ENCODE results near the gene OR8B3.
A peak's percentile ranks its signal among the peaks of the same experiment; 100 is the strongest.
"Not testable (repeated sequence)": the region's sequence is repeated elsewhere in the genome, so short reads cannot be mapped to it uniquely, and the experiment has no call there.

OR8B3 gene, protein sequence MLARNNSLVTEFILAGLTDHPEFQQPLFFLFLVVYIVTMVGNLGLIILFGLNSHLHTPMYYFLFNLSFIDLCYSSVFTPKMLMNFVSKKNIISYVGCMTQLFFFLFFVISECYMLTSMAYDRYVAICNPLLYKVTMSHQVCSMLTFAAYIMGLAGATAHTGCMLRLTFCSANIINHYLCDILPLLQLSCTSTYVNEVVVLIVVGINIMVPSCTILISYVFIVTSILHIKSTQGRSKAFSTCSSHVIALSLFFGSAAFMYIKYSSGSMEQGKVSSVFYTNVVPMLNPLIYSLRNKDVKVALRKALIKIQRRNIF

DNA sequence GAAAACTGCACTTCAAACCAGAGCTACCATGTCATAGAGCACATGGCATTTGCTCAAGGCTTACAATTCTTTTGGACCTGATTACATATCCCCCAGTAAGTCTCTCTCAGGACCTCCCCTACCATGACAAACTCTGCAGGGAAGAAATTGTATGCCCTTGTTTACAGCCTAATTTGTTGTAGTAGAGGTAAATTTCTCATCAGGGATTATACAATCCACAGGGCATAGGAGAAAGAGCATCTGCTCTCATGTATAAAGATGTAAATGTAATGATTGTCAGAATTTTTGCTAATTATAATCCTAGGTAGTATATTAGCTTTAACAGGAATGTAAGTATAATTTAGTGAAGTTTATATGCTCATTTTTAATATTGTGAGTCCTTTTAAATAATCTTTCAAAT lies at the start of gene OR8B3:
Gene OR8B3 (minus strand): TSS at position 101 of the 400 bp plus-strand sequence. CDS start 1,673 bp downstream, outside the sequence.
- DNase-seq (ENCODE audit: low spot score), result no peak

DNA sequence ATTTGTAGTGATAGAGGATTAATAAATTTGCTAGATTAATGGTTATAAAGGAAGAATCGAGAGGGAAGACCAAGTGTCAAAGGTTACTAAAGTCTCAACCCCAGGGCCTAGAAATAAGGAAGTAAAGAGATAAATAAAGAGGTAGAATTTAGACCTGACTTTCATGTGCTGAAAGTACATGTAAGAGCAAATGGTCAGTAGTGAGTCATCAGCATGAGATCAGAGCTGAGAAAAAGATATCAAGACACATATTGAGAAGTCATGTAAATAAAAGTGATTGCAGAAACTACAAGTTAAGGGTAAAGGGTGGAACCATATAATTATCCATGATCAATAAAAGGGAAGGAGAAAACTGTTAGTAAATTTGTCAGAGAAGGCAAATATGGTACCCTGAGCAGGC lies 48.1 kb upstream of the OR8B3 start:
- DNase-seq (ENCODE audit: low spot score), result no peak

DNA sequence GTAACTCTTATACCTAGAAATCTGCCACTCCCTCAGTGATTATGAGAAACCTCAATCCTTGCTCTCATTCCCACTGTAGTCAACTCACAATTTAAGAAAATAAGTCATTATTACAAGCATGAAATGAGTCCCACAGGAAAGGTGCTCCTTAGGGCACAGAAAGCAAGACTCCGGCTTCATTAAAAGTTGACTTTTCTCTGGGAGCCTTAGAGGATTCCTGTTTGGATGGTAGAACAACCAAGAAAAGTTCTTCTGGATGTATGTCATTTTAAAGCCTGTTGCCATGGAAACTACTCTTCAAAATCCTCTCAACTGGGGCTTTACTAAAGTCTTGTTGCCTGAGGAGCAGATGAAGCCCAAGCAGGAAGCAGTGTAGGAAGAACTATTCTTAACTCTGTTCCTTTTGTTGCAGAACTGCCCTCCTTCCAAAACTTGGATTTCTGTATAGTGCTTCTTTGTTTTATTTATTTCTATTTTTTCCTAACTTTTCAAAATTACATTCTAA lies 46.9 kb upstream of the OR8B3 start, which contains the start of gene OR8B8:
Gene OR8B8 (minus strand): TSS at position 51 of the 505 bp plus-strand sequence. CDS start 4,611 bp downstream, outside the sequence.
- no peak for DNase-seq (ENCODE audit: low spot score)

DNA sequence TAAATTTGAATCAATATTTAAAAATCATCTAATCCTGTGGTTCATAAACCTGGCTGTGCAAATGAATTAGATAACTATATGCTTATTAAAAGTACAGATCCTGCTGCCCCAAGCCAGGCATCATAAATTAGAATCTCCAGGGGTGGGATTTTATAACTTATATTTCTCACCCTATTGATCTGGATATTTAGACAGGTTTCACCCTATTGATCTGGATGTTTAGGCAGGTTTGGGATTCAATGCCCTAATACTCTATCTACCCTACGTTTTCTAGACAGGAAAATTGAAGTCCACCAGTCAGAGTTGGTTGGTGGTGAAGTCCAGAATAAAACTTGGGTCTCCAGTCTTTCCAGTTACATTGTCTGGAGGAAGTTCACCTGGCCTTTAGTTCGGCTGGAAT lies 44.0 kb upstream of the OR8B3 start:
- no peak for DNase-seq (ENCODE audit: low spot score)

DNA sequence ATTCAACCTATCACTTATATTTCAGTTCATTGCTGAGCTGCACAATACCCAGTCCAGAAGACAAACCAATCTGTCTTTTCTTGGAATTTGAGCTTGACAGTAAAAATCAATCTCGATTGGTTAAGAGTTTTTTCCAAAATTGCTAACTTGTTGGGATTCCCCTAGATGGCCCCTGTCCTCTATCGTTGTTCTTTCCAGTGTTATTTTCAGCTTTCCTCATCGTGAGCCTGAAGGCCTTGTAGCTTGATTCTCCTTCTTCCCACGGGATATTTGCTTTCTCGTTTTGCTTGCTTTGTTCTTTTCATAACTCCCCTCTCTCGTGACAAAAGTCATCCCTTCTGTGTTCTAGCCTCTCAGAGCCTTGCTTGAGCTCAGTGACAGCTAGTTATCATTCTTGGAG lies 43.6 kb upstream of the OR8B3 start:
- DNase-seq (ENCODE audit: low spot score), result no peak

DNA sequence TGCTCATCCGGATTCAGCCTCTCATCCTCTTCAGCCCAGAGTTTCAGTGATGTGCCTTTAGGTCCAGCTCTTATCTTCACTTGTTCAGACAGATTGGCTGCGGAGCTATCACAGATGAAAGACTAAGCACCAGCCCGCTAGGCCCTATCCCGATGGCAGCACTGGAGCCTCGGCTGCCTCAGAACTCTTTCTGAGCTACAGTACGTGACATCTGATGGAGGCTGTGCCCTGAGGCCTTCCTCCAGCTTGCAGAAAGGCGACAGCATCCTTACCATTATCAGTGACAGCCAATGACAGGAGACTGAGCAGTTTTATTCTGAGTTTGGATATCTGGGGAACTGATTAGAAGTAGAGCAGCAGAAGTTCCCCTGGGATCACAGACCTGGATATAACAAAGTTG lies 42.7 kb upstream of the OR8B3 start:
- DNase-seq (ENCODE audit: low spot score), result no peak

DNA sequence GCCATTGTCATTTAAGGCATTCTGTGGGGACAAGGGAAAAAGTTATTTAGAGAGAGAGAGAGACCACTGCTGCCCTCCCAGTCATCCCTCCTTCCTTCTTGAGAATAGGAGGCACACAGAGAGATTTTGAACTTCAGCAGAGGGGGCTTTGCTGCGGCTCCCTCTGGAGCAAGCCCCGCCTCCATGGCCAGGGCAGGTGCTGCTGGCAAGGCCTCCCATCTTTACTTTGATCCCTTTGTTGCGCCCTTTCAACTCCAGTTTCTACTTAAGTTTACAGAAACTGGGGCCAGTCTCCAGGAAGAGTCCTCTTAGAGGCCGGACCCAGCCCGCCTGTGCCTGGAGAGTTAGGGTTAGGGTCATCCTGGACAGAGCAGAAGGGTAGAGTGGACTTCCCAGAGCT lies 42.3 kb upstream of the OR8B3 start:
- DNase-seq (ENCODE audit: low spot score), result no peak

DNA sequence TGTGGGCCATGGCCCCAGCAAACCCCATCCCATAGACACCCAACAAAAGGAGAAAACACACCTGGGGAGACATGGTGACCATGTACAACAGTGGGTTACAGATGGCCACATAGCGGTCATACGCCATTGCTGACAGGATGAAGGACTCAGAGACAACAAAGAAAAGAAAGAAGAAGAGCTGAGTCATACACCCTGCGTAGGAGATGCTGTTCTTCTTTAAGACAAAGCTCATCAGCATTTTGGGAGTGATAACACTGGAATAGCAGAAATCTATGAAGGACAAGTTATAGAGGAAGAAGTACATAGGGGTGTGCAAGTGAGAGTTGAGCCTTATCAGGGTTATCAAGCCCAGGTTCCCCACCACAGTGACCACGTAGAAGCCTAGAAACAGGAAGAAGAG lies 41.8 kb upstream of the OR8B3 start:
- DNase-seq (ENCODE audit: low spot score), result no peak

DNA sequence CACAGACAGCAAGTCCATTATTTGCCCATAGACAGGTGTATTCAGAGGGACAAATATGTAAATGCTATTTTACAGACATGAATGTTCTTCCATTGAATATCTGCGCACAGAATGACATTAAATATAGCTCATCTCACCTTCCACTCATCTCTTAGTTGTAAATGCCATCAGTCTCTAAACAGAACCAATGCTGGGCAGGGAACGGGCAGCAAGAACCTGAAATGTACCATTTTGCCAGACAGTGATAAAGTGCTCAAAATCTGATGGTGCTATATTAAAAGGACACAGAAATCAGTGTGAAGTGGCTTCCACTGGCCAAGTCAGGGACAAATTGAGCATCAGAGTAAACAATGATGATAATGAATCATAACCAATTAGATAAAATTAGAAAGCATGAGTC lies 35.9 kb upstream of the OR8B3 start:
- DNase-seq (ENCODE audit: low spot score), result no peak

DNA sequence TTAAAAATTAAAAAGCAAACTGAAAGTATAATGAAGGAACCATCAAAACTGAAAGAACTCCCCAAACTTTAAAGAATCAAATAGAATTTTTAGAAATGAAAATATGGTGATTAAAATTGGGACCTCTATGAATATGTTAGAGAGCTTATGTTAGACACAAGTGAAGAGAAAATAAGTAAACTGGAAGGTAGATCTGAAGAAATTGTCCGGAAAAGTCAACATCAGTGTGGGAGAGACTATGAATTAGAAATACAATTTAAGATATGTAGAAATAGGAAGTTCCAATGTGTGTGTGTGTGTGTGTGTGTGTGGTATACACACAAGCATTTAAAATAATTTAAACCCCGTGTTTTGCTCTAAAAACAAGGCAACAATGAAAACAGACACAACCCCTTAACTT lies 30.8 kb upstream of the OR8B3 start:
- no peak for DNase-seq (ENCODE audit: low spot score)

DNA sequence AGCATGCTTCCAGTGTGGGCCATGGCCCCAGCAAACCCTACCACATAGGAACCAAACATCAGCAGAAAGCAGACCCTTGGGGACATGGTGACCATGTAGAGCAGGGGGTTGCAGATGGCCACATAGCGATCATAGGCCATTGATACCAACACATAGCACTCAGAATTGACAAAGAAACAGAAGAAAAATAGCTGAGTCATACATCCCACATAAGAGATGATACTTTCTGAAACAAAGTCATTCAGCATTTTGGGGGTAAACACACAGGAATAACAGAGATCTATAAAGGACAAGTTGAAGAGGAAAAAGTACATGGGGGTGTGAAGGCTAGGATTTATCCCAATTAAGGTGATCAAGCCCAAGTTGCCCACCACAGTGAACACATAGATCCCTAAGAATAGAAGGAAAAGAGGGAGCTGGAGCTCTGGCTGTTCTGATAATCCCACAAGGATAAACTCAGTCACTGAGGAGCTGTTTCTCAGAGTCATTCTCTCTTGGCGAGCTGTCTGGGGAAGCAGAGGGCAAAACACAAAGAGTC lies 25.6 kb upstream of the OR8B3 start, which contains the start of gene OR8B4:
Gene OR8B4 (minus strand): TSS at position 488 of the 538 bp plus-strand sequence. CDS start 0 bp downstream, at position 488.
- DNase-seq (ENCODE audit: low spot score), result no peak

DNA sequence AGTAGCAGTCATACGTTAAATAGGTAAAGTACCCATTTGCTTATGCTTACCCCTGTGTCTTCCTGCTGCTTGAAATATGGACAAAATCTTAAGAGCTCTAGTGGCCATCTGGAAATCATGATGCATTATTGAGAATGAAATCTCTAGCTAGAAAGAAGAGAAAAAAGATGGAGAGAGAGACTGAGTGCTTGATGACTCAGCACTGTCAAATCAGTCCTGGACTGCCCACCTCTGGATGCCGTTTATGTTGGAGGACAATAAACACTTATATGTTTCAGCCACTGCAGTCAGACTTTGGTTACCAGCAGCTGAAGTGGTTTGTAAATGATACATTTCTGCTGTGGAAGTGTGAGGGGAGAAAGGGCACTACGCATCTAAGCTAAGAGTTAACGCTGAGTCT lies 22.2 kb upstream of the OR8B3 start:
- DNase-seq (ENCODE audit: low spot score), result no peak

DNA sequence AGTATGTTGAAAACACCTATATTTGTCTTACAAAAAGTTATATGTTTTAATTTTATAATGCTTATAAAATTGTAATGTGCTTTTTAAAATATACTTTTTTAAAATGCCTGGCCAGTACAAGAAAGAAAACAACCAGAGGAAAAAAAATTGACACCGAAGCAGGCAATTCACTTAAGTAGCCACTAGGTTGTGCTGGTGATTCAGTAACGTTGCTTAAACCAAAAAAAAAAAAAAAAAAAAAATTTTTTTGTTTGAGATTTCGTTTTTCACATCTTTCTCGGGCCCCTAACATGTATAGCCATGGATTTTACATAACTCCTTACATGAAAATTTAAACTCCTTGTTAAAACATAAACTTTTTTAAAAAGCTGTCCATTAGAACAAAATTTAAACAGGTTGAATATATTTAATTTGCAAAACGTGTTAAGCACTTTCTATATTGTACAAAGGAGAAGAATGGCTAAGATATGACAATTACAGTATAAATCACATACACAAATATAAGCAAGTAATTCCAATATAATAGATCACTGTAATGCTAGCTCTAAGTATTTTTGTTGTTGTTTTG lies 16.6 kb upstream of the OR8B3 start:
- no peak for DNase-seq (ENCODE audit: low spot score)

DNA sequence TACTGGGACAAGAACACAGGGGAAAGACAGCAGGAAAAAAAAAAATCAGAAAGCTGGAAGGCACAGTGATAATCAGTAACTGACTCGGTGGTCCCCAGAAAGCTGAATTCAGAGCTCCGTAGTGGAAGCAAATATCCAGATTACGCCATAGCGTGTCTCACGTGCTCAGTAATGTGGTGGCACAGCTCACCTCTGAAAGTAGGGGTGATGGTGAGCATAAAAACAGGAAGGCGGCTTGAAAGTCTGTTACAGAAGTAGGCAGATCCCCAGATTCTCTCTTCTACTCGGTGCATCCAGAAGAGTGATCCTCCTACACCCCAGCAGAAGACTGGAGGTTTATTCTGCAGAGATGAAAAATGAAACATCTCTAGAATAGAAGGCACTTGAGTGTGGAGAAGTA lies 11.1 kb upstream of the OR8B3 start:
- no peak for DNase-seq (ENCODE audit: low spot score)

DNA sequence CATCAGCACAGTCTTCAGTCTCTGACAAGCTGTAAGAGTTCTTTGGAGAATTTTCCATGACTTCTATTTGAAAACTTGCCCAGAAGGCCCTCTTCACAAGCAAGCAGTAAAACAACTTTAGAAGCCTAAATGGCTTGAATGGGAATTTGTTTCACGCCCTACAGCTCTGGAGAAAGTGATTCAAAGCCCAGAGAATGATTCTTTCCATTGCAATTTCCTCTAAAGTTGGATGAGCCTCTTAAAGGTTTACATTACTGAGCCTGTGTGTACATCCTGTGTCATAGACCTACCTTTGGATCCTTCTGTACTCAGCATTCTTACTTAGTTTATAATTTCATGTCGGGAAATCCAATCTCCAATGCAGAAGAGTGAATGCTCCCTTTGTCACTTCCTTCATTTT lies 6.8 kb upstream of the OR8B3 start:
- no peak for DNase-seq (ENCODE audit: low spot score)

DNA sequence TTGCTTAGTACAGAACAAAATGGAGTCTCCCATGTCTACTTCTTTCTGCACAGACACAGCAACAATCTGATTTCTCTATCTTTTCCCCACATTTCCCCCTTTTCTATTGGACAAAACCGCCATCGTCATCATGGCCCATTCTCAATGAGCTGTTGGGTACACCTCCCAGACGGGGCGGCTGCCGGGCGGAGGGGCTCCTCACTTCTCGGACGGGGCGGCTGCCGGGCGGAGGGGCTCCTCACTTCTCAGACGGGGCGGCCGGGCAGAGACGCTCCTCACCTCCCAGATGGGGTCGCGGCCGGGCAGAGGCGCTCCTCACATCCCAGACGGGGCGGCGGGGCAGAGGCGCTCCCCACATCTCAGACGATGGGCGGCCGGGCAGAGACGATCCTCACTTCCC lies 4.4 kb upstream of the OR8B3 start:
- not testable (repeated sequence) for DNase-seq (ENCODE audit: low spot score)

DNA sequence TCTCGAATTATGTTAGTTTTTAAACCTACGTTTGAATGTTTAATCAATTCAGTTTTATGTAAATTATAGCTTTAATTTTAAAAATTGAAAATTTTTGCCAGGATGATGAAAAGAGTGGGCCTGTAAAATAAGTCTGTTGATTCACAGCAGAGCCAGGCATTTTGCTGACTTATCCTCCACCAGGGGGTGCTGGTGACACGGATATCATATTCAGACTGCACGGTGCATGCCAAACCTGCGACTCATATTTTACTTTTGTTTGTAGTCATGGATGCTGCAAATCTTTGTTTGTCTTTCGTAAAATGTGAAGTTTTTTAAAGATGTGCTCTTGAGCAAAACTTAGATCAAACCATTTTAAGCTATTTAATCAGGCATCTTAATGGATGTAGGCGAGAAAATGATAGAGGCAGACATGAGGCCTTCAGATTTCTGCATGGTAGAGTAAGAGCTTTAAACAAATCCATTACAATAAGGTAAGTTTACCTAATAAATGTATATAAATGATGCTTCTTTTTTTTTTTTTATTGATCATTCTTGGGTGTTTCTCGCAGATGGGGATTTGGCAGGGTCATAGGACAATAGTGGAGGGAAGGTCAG lies 3.6 kb upstream of the OR8B3 start:
- peak; percentile 55 for DNase-seq (ENCODE audit: low spot score)

DNA sequence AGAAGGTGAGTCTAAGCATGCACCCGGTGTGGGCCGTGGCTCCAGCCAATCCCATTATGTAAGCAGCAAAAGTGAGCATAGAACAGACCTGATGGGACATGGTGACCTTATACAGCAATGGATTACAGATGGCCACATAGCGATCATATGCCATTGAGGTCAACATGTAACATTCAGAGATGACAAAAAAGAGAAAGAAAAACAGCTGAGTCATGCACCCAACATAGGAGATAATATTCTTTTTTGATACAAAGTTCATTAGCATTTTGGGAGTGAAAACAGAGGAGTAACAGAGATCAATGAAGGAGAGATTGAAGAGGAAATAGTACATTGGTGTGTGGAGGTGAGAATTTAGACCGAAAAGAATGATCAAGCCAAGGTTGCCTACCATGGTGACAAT lies 2.0 kb downstream of the OR8B3 start:
- DNase-seq (ENCODE audit: low spot score), result not testable (repeated sequence)

DNA sequence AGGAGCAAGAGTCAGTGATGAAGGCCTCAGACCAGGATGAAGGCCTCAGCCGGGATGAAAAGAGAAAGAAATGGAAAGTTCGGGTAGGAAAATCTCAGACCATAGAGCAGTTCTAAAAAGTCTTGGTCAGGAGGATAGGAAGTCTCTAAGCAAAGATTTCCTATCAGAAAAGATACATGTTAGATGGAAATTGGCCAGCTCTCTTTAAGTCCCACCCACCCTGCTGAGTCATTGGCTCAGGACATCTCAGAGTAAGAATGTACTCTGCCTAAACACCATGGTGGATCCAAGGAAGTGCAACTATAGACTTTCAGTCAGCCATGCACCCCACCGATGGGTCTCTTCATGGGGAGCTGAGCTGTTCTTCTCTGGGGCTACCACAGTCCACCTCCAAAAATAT lies 4.4 kb downstream of the OR8B3 start:
- no peak for DNase-seq (ENCODE audit: low spot score)

DNA sequence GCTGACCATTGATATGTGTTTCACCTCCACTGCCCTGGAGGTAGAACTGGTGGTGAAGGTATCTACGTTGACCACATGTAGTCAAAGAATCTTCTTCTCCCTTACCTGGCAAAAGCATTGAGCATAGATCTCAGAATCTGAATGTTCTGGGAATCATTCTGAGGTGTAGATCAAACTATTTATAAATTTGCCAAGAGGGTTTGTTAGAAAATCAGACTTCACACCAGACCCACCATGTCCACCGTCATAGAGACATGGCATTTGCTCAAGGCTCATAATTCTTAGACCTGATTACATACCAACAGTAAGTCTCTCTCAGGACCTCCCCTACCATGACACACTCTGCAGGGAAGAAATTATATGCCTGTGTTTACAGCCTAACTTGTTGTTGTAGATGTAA lies 14.4 kb downstream of the OR8B3 start, which contains the start of gene OR8B2:
Gene OR8B2 (minus strand): TSS at position 101 of the 400 bp plus-strand sequence. CDS start 1,156 bp downstream, outside the sequence.
- DNase-seq (ENCODE audit: low spot score), result no peak

DNA sequence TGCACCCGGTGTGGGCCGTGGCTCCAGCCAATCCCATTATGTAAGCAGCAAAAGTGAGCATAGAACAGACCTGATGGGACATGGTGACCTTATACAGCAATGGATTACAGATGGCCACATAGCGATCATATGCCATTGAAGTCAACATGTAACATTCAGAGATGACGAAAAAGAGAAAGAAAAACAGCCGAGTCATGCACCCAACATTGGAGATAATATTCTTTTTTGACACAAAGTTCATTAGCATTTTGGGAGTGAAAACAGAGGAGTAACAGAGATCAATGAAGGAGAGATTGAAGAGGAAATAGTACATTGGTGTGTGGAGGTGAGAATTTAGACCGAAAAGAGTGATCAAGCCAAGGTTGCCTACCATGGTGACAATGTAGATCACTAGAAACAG lies 16.0 kb downstream of the OR8B3 start:
- not testable (repeated sequence) for DNase-seq (ENCODE audit: low spot score)

DNA sequence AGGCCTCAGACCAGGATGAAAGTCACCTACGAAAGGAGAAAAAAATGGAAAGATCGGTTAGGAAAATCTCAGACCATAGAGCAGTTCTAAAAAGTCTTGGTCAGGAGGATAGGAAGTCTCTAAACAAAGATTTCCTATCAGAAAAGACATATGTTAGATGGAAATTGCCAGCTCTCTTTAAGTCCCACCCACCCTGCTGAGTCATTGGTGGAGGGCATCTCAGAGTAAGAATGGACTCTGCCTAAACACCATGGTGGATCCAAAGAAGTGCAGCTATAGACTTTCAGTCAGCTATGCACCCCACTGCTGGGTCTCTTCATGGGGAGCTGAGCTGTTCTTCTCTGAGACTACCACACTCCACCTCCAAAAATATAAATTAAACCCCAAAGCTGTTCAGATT lies 18.2 kb downstream of the OR8B3 start:
- DNase-seq (ENCODE audit: low spot score), result no peak

DNA sequence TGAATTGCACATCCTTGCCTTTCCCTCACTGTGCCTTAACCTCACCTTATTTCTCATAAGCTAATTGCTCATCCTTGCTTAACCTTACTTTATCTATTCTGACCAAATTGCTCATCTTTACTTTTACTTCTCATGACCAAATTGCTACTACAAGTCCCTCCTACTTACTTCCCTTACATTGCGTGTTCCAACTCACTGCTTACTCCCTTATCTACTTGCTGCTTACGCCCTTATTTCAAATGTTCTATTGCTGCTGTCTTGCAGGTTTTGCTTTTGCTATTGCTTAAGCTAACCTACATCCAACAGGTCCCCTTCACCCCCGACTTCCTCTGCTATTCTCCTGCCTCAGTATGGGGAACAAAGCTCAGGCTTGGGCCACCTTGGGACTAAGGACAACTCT lies 22.5 kb downstream of the OR8B3 start:
- no peak for DNase-seq (ENCODE audit: low spot score)
